HUES6 (cell line): ENCODE measurements around the gene FEZF2.
A peak's percentile ranks its signal among the peaks of the same experiment; 100 is the strongest.

Experiments
- H3K27ac ChIP-seq: 2 replicates; pipeline ENCODE4 v1.7.0; 2013; ENCODE audit warnings: low read depth, mild to moderate bottlenecking, low read length, inconsistent platforms
- H3K27me3 ChIP-seq: 2 replicates; pipeline ENCODE4 v1.6.1; 2013; ENCODE audit warnings: low read length; ENCODE audit not compliant: control insufficient read depth, insufficient read depth
- H3K36me3 ChIP-seq: 2 replicates; pipeline ENCODE4 v1.6.1; 2013; ENCODE audit warnings: low read length; ENCODE audit not compliant: control insufficient read depth, insufficient read depth
- H3K4me1 ChIP-seq: 2 replicates; pipeline ENCODE4 v1.6.1; 2013; ENCODE audit warnings: low read length; ENCODE audit not compliant: control insufficient read depth, insufficient read depth
- H3K4me3 ChIP-seq: 2 replicates; pipeline ENCODE4 v1.5.1; 2013; ENCODE audit warnings: low read depth, low read length
- H3K9ac ChIP-seq: one replicate; pipeline ENCODE4 v1.6.1; 2013; ENCODE audit warnings: mild to moderate bottlenecking, low read length
- H3K9me3 ChIP-seq: 2 replicates; pipeline ENCODE4 v1.6.1; 2013; ENCODE audit warnings: low read depth, low read length; ENCODE audit not compliant: control insufficient read depth, insufficient read depth

Gene FEZF2

GRCh38 chr3:62373215-62373614, at the start of gene FEZF2:
TSS of gene FEZF2 (minus strand) at chr3:62373550. CDS start at chr3:62372868, 682 bp downstream.
- H3K27me3 ChIP-seq: peaks cover 100% of the 10 kb centered on the region

GRCh38 chr3:62421207-62421606, 47.9 kb upstream of the FEZF2 start:
- peaks cover 5% of the 10 kb centered on the region for H3K4me1 ChIP-seq
- H3K9ac ChIP-seq: no peak overlapping the region
- H3K9me3 ChIP-seq: no peaks in the 10 kb centered on the region
- H3K27ac ChIP-seq: no peak overlapping the region
- H3K4me3 ChIP-seq: no peak overlapping the region
- no peaks in the 10 kb centered on the region for H3K27me3 ChIP-seq
- H3K36me3 ChIP-seq: no peaks in the 10 kb centered on the region

More at GRCh38 chr3:62373215-62373614, at the start of gene FEZF2:
- H3K9ac ChIP-seq: no peak within 1 kb of the TSS
- H3K4me1 ChIP-seq: peaks cover 74% of the 10 kb centered on the region
- H3K36me3 ChIP-seq: no peaks in the 10 kb centered on the region
- H3K9me3 ChIP-seq: no peaks in the 10 kb centered on the region
- no peak within 1 kb of the TSS for H3K27ac ChIP-seq
- peak within 1 kb of the TSS; percentile 52 for H3K4me3 ChIP-seq

GRCh38 chr3:62416144-62416543, 42.8 kb upstream of the FEZF2 start:
- H3K9me3 ChIP-seq: no peaks in the 10 kb centered on the region
- peaks cover 23% of the 10 kb centered on the region for H3K4me1 ChIP-seq
- no peaks in the 10 kb centered on the region for H3K36me3 ChIP-seq
- no peak overlapping the region for H3K9ac ChIP-seq
- H3K27ac ChIP-seq: no peak overlapping the region
- H3K4me3 ChIP-seq: peak overlapping the region; percentile 41
- H3K27me3 ChIP-seq: peaks cover 2% of the 10 kb centered on the region; the same call in 1 of the 2 replicates

- no peaks in the 10 kb centered on the region for H3K36me3 ChIP-seq
- H3K4me3 ChIP-seq: peak overlapping the region; percentile 41
- H3K4me1 ChIP-seq: peaks cover 23% of the 10 kb centered on the region
- peaks cover 2% of the 10 kb centered on the region; the same call in 1 of the 2 replicates for H3K27me3 ChIP-seq
- no peak overlapping the region for H3K27ac ChIP-seq
- no peaks in the 10 kb centered on the region for H3K9me3 ChIP-seq
- H3K9ac ChIP-seq: peak overlapping the region; percentile 7
These were observed 42.0 kb upstream of the FEZF2 start for GRCh38 chr3:62415312-62415801.

- Histone ChIP-seq H3K4me3 (peak overlapping the region; percentile 41), H3K9ac (no peak overlapping the region), H3K27me3 (peaks cover 2% of the 10 kb centered on the region; the same call in 1 of the 2 replicates), H3K9me3 (no peaks in the 10 kb centered on the region), H3K27ac (no peak overlapping the region), H3K4me1 (peaks cover 23% of the 10 kb centered on the region), H3K36me3 (no peaks in the 10 kb centered on the region)
These were observed 41.4 kb upstream of the FEZF2 start for GRCh38 chr3:62414786-62415185.

GRCh38 chr3:62413687-62414086, 40.3 kb upstream of the FEZF2 start:
- Histone ChIP-seq H3K4me1 (peaks cover 23% of the 10 kb centered on the region), H3K9ac (no peak overlapping the region), H3K4me3 (no peak overlapping the region), H3K9me3 (no peaks in the 10 kb centered on the region), H3K27ac (no peak overlapping the region), H3K27me3 (peaks cover 2% of the 10 kb centered on the region; the same call in 1 of the 2 replicates), H3K36me3 (no peaks in the 10 kb centered on the region)

GRCh38 chr3:62406945-62407344, 33.6 kb upstream of the FEZF2 start:
- Histone ChIP-seq H3K36me3 (no peaks in the 10 kb centered on the region), H3K9me3 (no peaks in the 10 kb centered on the region), H3K27ac (no peak overlapping the region), H3K9ac (no peak overlapping the region), H3K27me3 (no peaks in the 10 kb centered on the region), H3K4me1 (no peaks in the 10 kb centered on the region), H3K4me3 (no peak overlapping the region)

- Histone ChIP-seq H3K27ac (no peak overlapping the region), H3K9me3 (no peaks in the 10 kb centered on the region), H3K27me3 (no peaks in the 10 kb centered on the region), H3K4me1 (no peaks in the 10 kb centered on the region), H3K36me3 (no peaks in the 10 kb centered on the region), H3K4me3 (no peak overlapping the region), H3K9ac (no peak overlapping the region)
These were observed 32.2 kb upstream of the FEZF2 start for GRCh38 chr3:62405566-62405965.

GRCh38 chr3:62405135-62405534, 31.8 kb upstream of the FEZF2 start:
- Histone ChIP-seq H3K9ac (no peak overlapping the region), H3K27me3 (no peaks in the 10 kb centered on the region), H3K4me3 (no peak overlapping the region), H3K9me3 (no peaks in the 10 kb centered on the region), H3K36me3 (no peaks in the 10 kb centered on the region), H3K27ac (no peak overlapping the region), H3K4me1 (no peaks in the 10 kb centered on the region)

- Histone ChIP-seq H3K9me3 (no peaks in the 10 kb centered on the region), H3K27ac (no peak overlapping the region), H3K36me3 (no peaks in the 10 kb centered on the region), H3K4me3 (no peak overlapping the region), H3K27me3 (no peaks in the 10 kb centered on the region), H3K4me1 (no peaks in the 10 kb centered on the region), H3K9ac (no peak overlapping the region)
These were observed 31.0 kb upstream of the FEZF2 start for GRCh38 chr3:62404321-62404720.

GRCh38 chr3:62403765-62404164, 30.4 kb upstream of the FEZF2 start:
- H3K9ac ChIP-seq: no peak overlapping the region
- no peaks in the 10 kb centered on the region for H3K4me1 ChIP-seq
- no peaks in the 10 kb centered on the region for H3K9me3 ChIP-seq
- no peak overlapping the region for H3K4me3 ChIP-seq
- H3K36me3 ChIP-seq: no peaks in the 10 kb centered on the region
- no peaks in the 10 kb centered on the region for H3K27me3 ChIP-seq
- no peak overlapping the region for H3K27ac ChIP-seq
